PC-9 (cell line): ENCODE results near the gene PAIP2. TPM values are rescaled to one million over a fixed set of nuclear protein-coding genes. Genes with fewer than 3 reads are reported as not detected.
A peak's percentile ranks its signal among the peaks of the same experiment; 100 is the strongest.

Source experiments
- BruUV-seq: library from RNA; stranded (reverse); fragments of 400-500 nt; replicated peaks from 2 replicates; lab custom pipeline; 2021; lab: Mats Ljungman, UMichigan
- CTCF ChIA-PET: fragments of 300-600 bp; sonication (Branson Sonifier 250); formaldehyde crosslinking; loops from one replicate; lab custom pipeline; 2022; ENCODE audit warnings: antibody characterized with exemption; lab: Charles Lee
- POLR2A ChIA-PET: fragments of 300-600 bp; sonication (Branson Sonifier 250); formaldehyde crosslinking; loops from one replicate; lab custom pipeline; 2022; ENCODE audit warnings: antibody characterized with exemption; ENCODE audit not compliant: unreplicated experiment; lab: Charles Lee
- DNase-seq, 2 experiments: peaks; one replicate each; pipeline versions ENCODE4 v3.0.0 to v3.0.0-alpha.2; 2015 to 2022; ENCODE audit warnings: mixed read lengths in 1 of 2
- H2AFZ ChIP-seq: fragments of 200-600 bp; sonication (generic); 2 replicates; pipeline ENCODE4 v1.8.1; 2017; ENCODE audit warnings: antibody characterized with exemption
- H3F3A ChIP-seq: fragments of 200-600 bp; sonication (generic); 2 replicates; pipeline ENCODE4 v1.8.1; 2017; ENCODE audit warnings: antibody characterized with exemption, mild to moderate bottlenecking, low read depth; ENCODE audit not compliant: insufficient read depth
- H3K27ac ChIP-seq: fragments of 200-600 bp; sonication (generic); 2 replicates; pipeline ENCODE4 v1.6.1; 2016; ENCODE audit warnings: mixed run types
- H3K27me3 ChIP-seq: fragments of 200-600 bp; sonication (generic); 2 replicates; pipeline ENCODE4 v1.6.1; 2016; ENCODE audit warnings: low read depth, mixed run types; ENCODE audit not compliant: insufficient read depth
- H3K36me3 ChIP-seq: fragments of 200-600 bp; sonication (generic); 2 replicates; pipeline ENCODE4 v1.6.1; 2016; ENCODE audit warnings: low read depth, mixed run types
- H3K4me1 ChIP-seq: fragments of 200-600 bp; sonication (generic); replicated peaks from 2 replicates; pipeline ENCODE4 v1.6.1; 2016; ENCODE audit warnings: mixed run types; ENCODE audit not compliant: insufficient read depth
- H3K4me2 ChIP-seq: fragments of 200-600 bp; sonication (generic); 2 replicates; pipeline ENCODE4 v1.6.1; 2017; ENCODE audit warnings: mixed run types
- H3K4me3 ChIP-seq: fragments of 200-600 bp; sonication (generic); 2 replicates; pipeline ENCODE4 v1.6.1; 2016; ENCODE audit warnings: mixed run types
- H3K79me2 ChIP-seq: fragments of 200-600 bp; sonication (generic); 2 replicates; pipeline ENCODE4 v1.6.1; 2017; ENCODE audit warnings: low read depth, mixed run types
- H3K9me2 ChIP-seq: fragments of 200-600 bp; sonication (generic); 2 replicates; pipeline ENCODE4 v1.8.1; 2017; ENCODE audit warnings: mild to moderate bottlenecking; ENCODE audit not compliant: insufficient read depth
- H3K9me3 ChIP-seq: fragments of 200-600 bp; sonication (generic); 2 replicates; pipeline ENCODE4 v1.8.1; 2016; ENCODE audit warnings: low read depth; ENCODE audit not compliant: insufficient read depth
- H4K20me1 ChIP-seq: fragments of 200-600 bp; sonication (generic); 2 replicates; pipeline ENCODE4 v1.8.1; 2017; ENCODE audit not compliant: insufficient read depth
- CTCF ChIP-seq: fragments of 200-600 bp; sonication (generic); conservative IDR thresholded peaks from 2 replicates; pipeline ENCODE4 v1.6.1; 2017; ENCODE audit warnings: mixed run types, antibody characterized with exemption, mild to moderate bottlenecking, moderate library complexity
- EZH2 ChIP-seq: fragments of 200-600 bp; sonication (generic); IDR thresholded peaks from 2 replicates; pipeline ENCODE4 v1.8.0; 2017; ENCODE audit warnings: antibody characterized with exemption, low read depth
- intact Hi-C: fragments of 100-400 bp; cut with micrococcal nuclease; formaldehyde crosslinking; loops from one replicate; pipeline ENCODE4 v1.10.0; 2022; ENCODE audit not compliant: unreplicated experiment
- total RNA-seq: library from RNA; stranded (reverse); gene quantifications from 2 replicates; pipeline ENCODE4 v1.2.3, GENCODE V29; 2021

The PAIP2 gene
- total RNA-seq, 1 experiment from 2014 or later = 90.5 TPM

GRCh38 chr5:139301808-139302499, 39.7 kb upstream of the PAIP2 start:
- 0 out of 2 replicates have a peak, but pooled peaks cover 16% of the 10 kb centered on the region for H3K36me3 ChIP-seq
- no peak overlapping the region for H3K27ac ChIP-seq
- TF ChIP-seq CTCF (no peak), EZH2 (no peak)
- no peak for DNase-seq
- H3K79me2 ChIP-seq = peaks cover 100% of the 10 kb centered on the region
- POLR2A ChIA-PET = interaction anchor here (0.6 kb wide), 1 partner anchor 9 kb away, joined by 7 read pairs; no protein-coding TSS in a partner anchor
- intact Hi-C loops = no loop called here
- peaks cover 27% of the 10 kb centered on the region for H3K4me1 ChIP-seq
- H3K9me2 ChIP-seq = no peaks in the 10 kb centered on the region
- H3K4me3 ChIP-seq = no peak overlapping the region
- H3K27me3 ChIP-seq = no peaks in the 10 kb centered on the region
- no TSS peak for BruUV-seq
- CTCF ChIA-PET = no interaction called here
- H2AFZ ChIP-seq = no peak overlapping the region
- no peaks in the 10 kb centered on the region for H3K9me3 ChIP-seq
- peaks cover 44% of the 10 kb centered on the region for H3F3A ChIP-seq
- H4K20me1 ChIP-seq = peaks cover 100% of the 10 kb centered on the region
- no peak overlapping the region for H3K4me2 ChIP-seq

- no peaks in the 10 kb centered on the region for H3K9me2 ChIP-seq
- peaks cover 100% of the 10 kb centered on the region for H3K79me2 ChIP-seq
- 0 out of 2 replicates have a peak, but pooled peaks cover 10% of the 10 kb centered on the region for H3K36me3 ChIP-seq
- peaks cover 30% of the 10 kb centered on the region for H3K4me1 ChIP-seq
- POLR2A ChIA-PET = interaction anchor here (0.6 to 0.7 kb wide), 2 partner anchors 10 to 14 kb away, joined by 6 to 7 read pairs; no protein-coding TSS in a partner anchor
- H3K4me2 ChIP-seq = no peak overlapping the region
- no peak for TF ChIP-seq CTCF
- no peak for TF ChIP-seq EZH2
- intact Hi-C loops = no loop called here
- 0 out of 2 replicates have a peak overlapping the region, but pooled peaks have one; percentile 23 for H3K27ac ChIP-seq
- CTCF ChIA-PET = no interaction called here
- BruUV-seq = no TSS peak
- H2AFZ ChIP-seq = no peak overlapping the region
- peaks cover 100% of the 10 kb centered on the region for H4K20me1 ChIP-seq
- H3K9me3 ChIP-seq = no peaks in the 10 kb centered on the region
- no peak overlapping the region for H3K4me3 ChIP-seq
- DNase-seq = no peak
- H3K27me3 ChIP-seq = no peaks in the 10 kb centered on the region
- peaks cover 48% of the 10 kb centered on the region for H3F3A ChIP-seq
Measured at GRCh38 chr5:139304391-139305324, 37.0 kb upstream of the PAIP2 start.

GRCh38 chr5:139306197-139306596, 35.5 kb upstream of the PAIP2 start:
- H4K20me1 ChIP-seq = peaks cover 100% of the 10 kb centered on the region

More at GRCh38 chr5:139306197-139306596, 35.5 kb upstream of the PAIP2 start:
- intact Hi-C loops = no loop called here
- no peaks in the 10 kb centered on the region for H3K27me3 ChIP-seq
- no peak overlapping the region for H2AFZ ChIP-seq
- no TSS peak for BruUV-seq
- H3F3A ChIP-seq = peaks cover 54% of the 10 kb centered on the region
- H3K9me2 ChIP-seq = no peaks in the 10 kb centered on the region
- H3K4me1 ChIP-seq = peaks cover 46% of the 10 kb centered on the region
- ChIA-PET CTCF (no interaction called here), POLR2A (interaction anchor here (0.6 kb wide), 1 partner anchor 40 kb away, joined by 5 read pairs; no protein-coding TSS in a partner anchor)
- 0 out of 2 replicates have a peak, but pooled peaks cover 15% of the 10 kb centered on the region for H3K36me3 ChIP-seq
- no peaks in the 10 kb centered on the region for H3K9me3 ChIP-seq
- H3K4me3 ChIP-seq = no peak overlapping the region
- 0 out of 2 replicates have a peak overlapping the region, but pooled peaks have one; percentile 30 for H3K27ac ChIP-seq
- TF ChIP-seq CTCF (no peak), EZH2 (no peak)
- H3K4me2 ChIP-seq = no peak overlapping the region
- H3K79me2 ChIP-seq = peaks cover 100% of the 10 kb centered on the region
- DNase-seq = no peak
